Activated CD4-positive, alpha-beta T cell treated with anti-CD3 and anti-CD28 coated beads for 36 hours (primary cell): ENCODE measurements around the gene KIAA1217. TPM values are rescaled to one million over a fixed set of nuclear protein-coding genes. Genes with fewer than 3 reads are reported as not detected.
A peak's percentile ranks its signal among the peaks of the same experiment; 100 is the strongest.

ENCODE experiments used
- ATAC-seq: fragments of 200-7000 bp; cut with Tn5 transposase; one replicate; pipeline ENCODE4 v1.10.0; 2021; ENCODE audit warnings: mild to moderate bottlenecking, moderate library complexity
- CTCF ChIA-PET: fragments of 350-600 bp; sonication (Branson Sonifier 250); formaldehyde crosslinking; loops from one replicate; lab custom pipeline; 2021; ENCODE audit warnings: antibody characterized with exemption; lab: Charles Lee
- POLR2A ChIA-PET: fragments of 350-600 bp; sonication (Branson Sonifier 250); formaldehyde crosslinking; loops from one replicate; lab custom pipeline; 2021; ENCODE audit warnings: antibody characterized with exemption, inconsistent platforms; lab: Charles Lee
- DNase-seq: peaks from one replicate; pipeline ENCODE4 v3.0.0-alpha.2; 2020
- H3K27ac Mint-ChIP-seq: one replicate; pipeline ENCODE4 v1.8.0; 2021; ENCODE audit warnings: mixed read lengths
- H3K27me3 Mint-ChIP-seq: one replicate; pipeline ENCODE4 v1.8.0; 2021; ENCODE audit warnings: mixed read lengths
- H3K36me3 Mint-ChIP-seq: one replicate; pipeline ENCODE4 v1.8.0; 2021; ENCODE audit warnings: low read depth, mixed read lengths
- H3K4me1 Mint-ChIP-seq: one replicate; pipeline ENCODE4 v1.8.0; 2021; ENCODE audit warnings: mixed read lengths
- H3K4me3 Mint-ChIP-seq: one replicate; pipeline ENCODE4 v1.8.0; 2021; ENCODE audit warnings: mild to moderate bottlenecking, moderate library complexity, mixed read lengths
- H3K9me3 Mint-ChIP-seq: one replicate; pipeline ENCODE4 v1.8.0; 2021; ENCODE audit warnings: low read depth, mixed read lengths
- intact Hi-C, 2 experiments: fragments of 100-400 bp; cut with DNase I in 1 of 2; cut with micrococcal nuclease in 1 of 2; formaldehyde crosslinking; loops; one replicate each; pipeline versions ENCODE4 v1.14.2 to v1.15.1; 2022 to 2024; cut with DNase I, micrococcal nuclease
- total RNA-seq, 2 experiments: library from RNA; stranded (reverse); gene quantifications; one replicate each; pipeline ENCODE4 v1.2.3, GENCODE V29; 2021

Gene KIAA1217
- total RNA-seq, 2 experiments from 2014 or later: 0.53 to 0.60 TPM

GRCh38 chr10:24451325-24451820 is 242.4 kb downstream of the KIAA1217 start:
- ATAC-seq (peak; percentile 19), DNase-seq (no peak)
- no peaks in the 10 kb centered on the region for H3K9me3 Mint-ChIP-seq
- intact Hi-C loops: no loop called here
- ChIA-PET POLR2A (no interaction called here), CTCF (no interaction called here)
- peaks cover 12% of the 10 kb centered on the region for H3K4me1 Mint-ChIP-seq
- H3K27me3 Mint-ChIP-seq: peaks cover 38% of the 10 kb centered on the region
- no peak overlapping the region for H3K4me3 Mint-ChIP-seq
- H3K36me3 Mint-ChIP-seq: no peaks in the 10 kb centered on the region
- H3K27ac Mint-ChIP-seq: no peak overlapping the region

DNA sequence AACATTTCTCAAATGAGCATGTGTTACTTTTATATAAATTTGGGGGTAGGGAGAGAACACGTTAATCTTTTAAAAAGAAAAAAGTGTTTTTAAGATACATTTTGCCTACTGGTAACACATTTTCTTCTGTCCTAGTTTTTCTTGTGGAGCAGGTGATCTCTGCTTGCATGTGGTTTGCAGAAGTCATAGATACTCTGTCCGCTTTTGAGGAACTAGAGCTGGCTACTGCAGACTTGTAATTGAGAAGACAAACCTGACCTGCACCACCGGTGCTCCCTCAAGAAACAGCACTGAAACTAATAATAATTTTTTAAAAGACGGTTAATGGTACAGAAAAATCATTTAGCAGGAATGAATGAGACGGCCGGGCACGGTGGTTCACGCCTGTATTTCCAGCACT is 243.1 kb downstream of the KIAA1217 start:
- Mint-ChIP-seq H3K4me3 (no peak overlapping the region), H3K36me3 (no peaks in the 10 kb centered on the region), H3K4me1 (peaks cover 12% of the 10 kb centered on the region), H3K9me3 (no peaks in the 10 kb centered on the region), H3K27ac (no peak overlapping the region), H3K27me3 (peaks cover 34% of the 10 kb centered on the region)
- DNase-seq (no peak), ATAC-seq (no peak)
- intact Hi-C loops: no loop called here
- ChIA-PET POLR2A (no interaction called here), CTCF (no interaction called here)

- no peak for ATAC-seq
- CTCF ChIA-PET: no interaction called here
- no peaks in the 10 kb centered on the region for H3K9me3 Mint-ChIP-seq
Measured at GRCh38 chr10:24453404-24453830, 244.5 kb downstream of the KIAA1217 start.

DNA sequence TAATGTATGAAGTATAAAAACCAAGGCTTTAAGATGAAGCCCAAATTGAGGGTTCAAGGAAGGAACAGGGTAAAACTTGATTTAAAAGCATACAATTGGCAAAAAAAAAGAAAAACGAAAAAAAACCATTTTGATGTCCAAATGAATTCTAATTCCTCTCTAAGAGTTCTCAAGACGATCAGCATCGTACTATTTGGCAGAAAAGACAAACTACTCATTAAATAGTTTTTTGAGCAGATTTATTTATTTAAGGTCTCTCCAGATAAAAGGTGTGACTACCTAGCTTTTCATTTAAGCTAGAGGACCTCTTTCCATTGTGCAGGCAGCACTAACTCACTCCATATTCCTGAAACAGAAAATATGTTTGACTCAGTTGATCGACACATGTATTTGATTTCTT is 245.0 kb downstream of the KIAA1217 start:
- H3K4me1 Mint-ChIP-seq: peaks cover 12% of the 10 kb centered on the region
- CTCF ChIA-PET: no interaction called here
- H3K27me3 Mint-ChIP-seq: peaks cover 37% of the 10 kb centered on the region

More at GRCh38 chr10:24453404-24453830, 244.5 kb downstream of the KIAA1217 start:
- POLR2A ChIA-PET: no interaction called here
- Mint-ChIP-seq H3K27me3 (peaks cover 39% of the 10 kb centered on the region), H3K4me1 (peaks cover 12% of the 10 kb centered on the region), H3K4me3 (no peak overlapping the region), H3K36me3 (no peaks in the 10 kb centered on the region), H3K27ac (no peak overlapping the region)
- intact Hi-C loops: no loop called here
- DNase-seq: no peak

DNA sequence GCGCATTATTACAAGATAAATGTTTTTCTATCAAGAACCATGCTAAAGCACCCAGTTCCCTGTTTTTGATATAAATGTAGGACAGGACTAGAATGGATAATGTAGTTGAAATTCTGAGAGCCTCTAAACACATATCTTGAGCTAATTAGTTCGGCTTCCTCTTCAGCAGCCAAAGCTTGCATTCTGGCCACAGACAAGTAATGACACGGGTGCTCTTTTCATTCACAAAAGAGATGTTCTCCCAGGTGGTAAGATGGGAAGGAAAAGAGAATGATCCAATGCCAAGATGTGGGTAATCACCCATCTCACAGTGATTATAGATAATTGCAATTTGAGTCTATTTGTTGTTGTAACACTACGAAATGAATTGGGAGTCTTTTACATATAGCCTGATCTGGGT is 246.5 kb downstream of the KIAA1217 start:
- ATAC-seq (no peak), DNase-seq (no peak)
- CTCF ChIA-PET: no interaction called here
- intact Hi-C loops: no loop called here
- Mint-ChIP-seq H3K36me3 (no peaks in the 10 kb centered on the region), H3K27ac (no peak overlapping the region), H3K4me3 (no peak overlapping the region), H3K9me3 (no peaks in the 10 kb centered on the region), H3K27me3 (peaks cover 41% of the 10 kb centered on the region), H3K4me1 (peaks cover 7% of the 10 kb centered on the region)
- POLR2A ChIA-PET: no interaction called here

More for the DNA sequence above, 245.0 kb downstream of the KIAA1217 start:
- ATAC-seq: no peak
- H3K4me3 Mint-ChIP-seq: no peak overlapping the region
- intact Hi-C loops: no loop called here
- no peaks in the 10 kb centered on the region for H3K36me3 Mint-ChIP-seq
- no peaks in the 10 kb centered on the region for H3K9me3 Mint-ChIP-seq
- H3K27ac Mint-ChIP-seq: no peak overlapping the region
- DNase-seq: no peak
- POLR2A ChIA-PET: no interaction called here

DNA sequence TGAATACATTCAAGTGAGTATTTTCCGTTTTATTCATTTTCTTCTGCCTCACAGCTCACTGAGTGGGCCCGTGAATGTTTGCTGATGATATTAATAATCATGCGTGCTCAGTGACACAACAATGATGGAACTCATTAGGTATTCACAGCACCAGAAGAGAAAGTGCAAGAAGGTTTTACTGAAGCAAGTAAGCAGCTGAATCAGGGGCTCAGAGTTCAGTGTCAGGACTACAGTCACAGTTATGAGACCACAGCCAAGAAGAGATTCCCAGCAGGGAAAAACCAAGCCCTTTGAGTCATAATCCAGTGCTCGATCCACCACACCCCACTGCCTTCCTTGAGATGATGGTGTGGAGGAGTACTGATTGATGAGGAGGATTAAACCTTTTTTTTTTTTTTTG is 247.4 kb downstream of the KIAA1217 start:
- CTCF ChIA-PET: no interaction called here
- POLR2A ChIA-PET: no interaction called here
- intact Hi-C loops: no loop called here
- no peak overlapping the region for H3K27ac Mint-ChIP-seq
- no peaks in the 10 kb centered on the region for H3K9me3 Mint-ChIP-seq
- peaks cover 39% of the 10 kb centered on the region for H3K27me3 Mint-ChIP-seq
- H3K4me1 Mint-ChIP-seq: peaks cover 7% of the 10 kb centered on the region
- DNase-seq (no peak), ATAC-seq (peak; percentile 26)
- H3K36me3 Mint-ChIP-seq: no peaks in the 10 kb centered on the region
- no peak overlapping the region for H3K4me3 Mint-ChIP-seq

- no peak overlapping the region for H3K4me3 Mint-ChIP-seq
- no peak overlapping the region for H3K27ac Mint-ChIP-seq
- H3K27me3 Mint-ChIP-seq: peaks cover 35% of the 10 kb centered on the region
- H3K4me1 Mint-ChIP-seq: no peaks in the 10 kb centered on the region
- no peaks in the 10 kb centered on the region for H3K36me3 Mint-ChIP-seq
- POLR2A ChIA-PET: no interaction called here
- ATAC-seq: no peak
- CTCF ChIA-PET: no interaction called here
- no peaks in the 10 kb centered on the region for H3K9me3 Mint-ChIP-seq
- intact Hi-C loops: no loop called here
- DNase-seq: no peak
Measured at GRCh38 chr10:24457661-24458318, 248.9 kb downstream of the KIAA1217 start.

GRCh38 chr10:24459836-24460235 is 250.9 kb downstream of the KIAA1217 start:
- DNase-seq: no peak
- Mint-ChIP-seq H3K4me1 (peaks cover 16% of the 10 kb centered on the region), H3K4me3 (no peak overlapping the region), H3K36me3 (no peaks in the 10 kb centered on the region), H3K27ac (no peak overlapping the region), H3K9me3 (no peaks in the 10 kb centered on the region), H3K27me3 (peaks cover 28% of the 10 kb centered on the region)
- ATAC-seq: no peak
- POLR2A ChIA-PET: no interaction called here
- intact Hi-C loops: loop anchor here in 1 of 2 experiments (10.0 kb wide), 3 partner anchors 1015 to 1125 kb away; no protein-coding TSS in a partner anchor
- CTCF ChIA-PET: no interaction called here

- POLR2A ChIA-PET: no interaction called here
- CTCF ChIA-PET: no interaction called here
- intact Hi-C loops: loop anchor here in 1 of 2 experiments (10.0 kb wide), 3 partner anchors 1018 to 1128 kb away; no protein-coding TSS in a partner anchor
- no peak for ATAC-seq
- no peak overlapping the region for H3K27ac Mint-ChIP-seq
- DNase-seq: no peak
- H3K4me3 Mint-ChIP-seq: no peak overlapping the region
- H3K4me1 Mint-ChIP-seq: peaks cover 35% of the 10 kb centered on the region
- H3K9me3 Mint-ChIP-seq: no peaks in the 10 kb centered on the region
- no peaks in the 10 kb centered on the region for H3K36me3 Mint-ChIP-seq
- H3K27me3 Mint-ChIP-seq: peaks cover 27% of the 10 kb centered on the region
Measured at GRCh38 chr10:24462291-24462813, 253.4 kb downstream of the KIAA1217 start.

DNA sequence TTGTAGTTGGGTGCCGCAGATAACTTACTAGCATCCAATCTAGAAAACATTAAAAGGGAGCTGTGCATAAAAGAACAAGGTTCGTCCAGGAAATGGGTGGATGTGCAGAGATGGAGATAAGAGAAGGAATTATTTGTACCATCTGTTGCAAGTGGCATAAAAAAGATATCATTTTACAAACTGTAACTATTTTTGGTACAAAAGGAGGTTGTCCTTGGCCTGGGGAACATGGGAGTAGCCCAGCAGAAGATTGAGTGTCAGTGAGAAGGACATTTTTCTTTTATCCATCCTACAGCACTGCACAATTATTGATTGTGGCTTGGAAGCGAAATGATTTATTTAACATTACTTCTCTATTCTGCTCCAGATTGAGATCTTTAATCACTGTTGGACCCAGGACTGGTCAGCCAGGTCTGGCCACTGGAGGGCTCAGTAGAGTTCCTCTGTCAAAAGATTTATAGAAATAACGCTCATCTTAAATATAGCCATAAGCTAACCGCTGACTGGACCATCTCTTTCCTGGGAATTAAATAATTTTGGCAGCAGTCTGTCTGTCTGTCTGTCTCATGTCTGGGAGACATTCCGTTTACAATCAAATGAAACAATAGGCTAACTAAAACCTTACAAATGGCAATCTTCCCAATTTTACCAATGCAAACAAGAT is 254.1 kb downstream of the KIAA1217 start:
- ATAC-seq: no peak
- ChIA-PET POLR2A (no interaction called here), CTCF (no interaction called here)
- no peak overlapping the region for H3K4me3 Mint-ChIP-seq
- intact Hi-C loops: loop anchor here in 1 of 2 experiments (10.0 kb wide), 3 partner anchors 1018 to 1128 kb away; no protein-coding TSS in a partner anchor
- peaks cover 30% of the 10 kb centered on the region for H3K27me3 Mint-ChIP-seq
- H3K4me1 Mint-ChIP-seq: peaks cover 37% of the 10 kb centered on the region
- no peaks in the 10 kb centered on the region for H3K36me3 Mint-ChIP-seq
- H3K9me3 Mint-ChIP-seq: no peaks in the 10 kb centered on the region
- no peak overlapping the region for H3K27ac Mint-ChIP-seq
- DNase-seq: no peak

DNA sequence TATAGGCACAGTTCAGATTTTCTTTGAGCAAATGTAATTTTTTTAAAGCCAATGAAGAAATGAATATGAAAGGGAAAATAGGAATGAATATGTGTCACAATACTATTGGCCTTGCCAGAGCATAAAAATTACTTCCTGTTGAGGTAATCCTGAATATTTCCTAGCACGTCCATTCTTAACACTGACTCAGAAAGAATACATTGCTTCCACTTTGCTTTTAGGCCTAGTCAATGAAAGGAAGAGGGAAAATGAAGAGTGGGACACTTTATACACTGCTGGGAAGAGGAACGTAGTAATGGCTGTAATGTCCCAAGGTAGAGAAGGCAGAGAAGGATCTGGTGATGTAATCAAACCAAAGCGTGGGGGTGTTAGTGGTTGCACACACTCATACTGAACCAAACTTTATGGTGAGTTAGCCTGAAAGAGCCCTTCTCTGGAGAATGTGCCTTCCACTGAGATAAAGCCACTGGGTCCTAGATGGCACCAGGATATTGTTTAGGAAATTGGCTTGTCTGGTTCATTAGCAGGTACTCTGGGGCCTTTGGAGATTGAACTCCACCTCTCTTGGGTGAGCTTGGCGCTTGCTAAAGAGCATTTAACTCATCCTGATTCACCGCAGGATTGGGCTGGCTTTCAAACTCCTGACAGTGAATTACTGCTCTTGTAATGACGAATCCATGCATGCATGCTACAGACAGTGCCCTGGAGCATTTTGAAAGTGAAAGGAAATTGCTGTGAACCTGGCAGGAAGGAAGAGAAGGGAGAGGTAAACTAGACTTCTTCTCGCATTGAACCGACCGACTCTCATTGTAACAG is 254.9 kb downstream of the KIAA1217 start:
- Mint-ChIP-seq H3K9me3 (no peaks in the 10 kb centered on the region), H3K27ac (peak overlapping the region; percentile 44), H3K4me1 (peaks cover 37% of the 10 kb centered on the region), H3K27me3 (peaks cover 26% of the 10 kb centered on the region), H3K36me3 (no peaks in the 10 kb centered on the region), H3K4me3 (peak overlapping the region; percentile 6)
- ChIA-PET CTCF (no interaction called here), POLR2A (no interaction called here)
- DNase-seq (peak; percentile 64), ATAC-seq (peak; percentile 73)
- intact Hi-C loops: loop anchor here in 1 of 2 experiments (10.0 kb wide), 3 partner anchors 1019 to 1129 kb away; no protein-coding TSS in a partner anchor
